HepG2 (cell line): ENCODE results near the gene TRIM67. TPM values are rescaled to one million over a fixed set of nuclear protein-coding genes. Genes with fewer than 3 reads are reported as not detected.

Experiments used
- AHR ChIP-seq: IDR thresholded peaks from 2 replicates; pipeline ENCODE4 v1.6.1; 2018; ENCODE audit warnings: missing genetic modification reagents, missing compliant biosample characterization
- EHMT2 ChIP-seq: fragments of 200-600 bp; sonication (generic); IDR thresholded peaks from 2 replicates; pipeline ENCODE4 v1.7.0; 2017; ENCODE audit warnings: antibody characterized with exemption, low read depth, low read length, borderline replicate concordance
- ESRRA ChIP-seq: sonication (generic); formaldehyde crosslinking; IDR thresholded peaks from 2 replicates; pipeline ENCODE4 v1.5.1; 2020; ENCODE audit warnings: mild to moderate bottlenecking, low read depth, missing genetic modification reagents
- FOSL1 ChIP-seq: sonication (generic); formaldehyde crosslinking; IDR thresholded peaks from 2 replicates; pipeline ENCODE4 v1.9.0; 2021; ENCODE audit warnings: missing genetic modification reagents, borderline replicate concordance
- FOXO1 ChIP-seq: sonication (generic); formaldehyde crosslinking; IDR thresholded peaks from 2 replicates; pipeline ENCODE4 v1.4.0; 2020; ENCODE audit warnings: missing genetic modification reagents
- GABPA ChIP-seq, 2 experiments: IDR thresholded peaks; 2 replicates each; pipeline ENCODE4 v1.6.1; 2011 to 2016; ENCODE audit warnings: low read depth in 2 of 2, low read length in 1 of 2, missing biosample characterization in 1 of 2, missing genetic modification characterization in 1 of 2
- GATA4 ChIP-seq: sonication (generic); IDR thresholded peaks from 2 replicates; pipeline ENCODE4 v1.6.1; 2016; ENCODE audit warnings: antibody characterized with exemption, low read depth, borderline replicate concordance
- HES4 ChIP-seq: sonication (generic); formaldehyde crosslinking; IDR thresholded peaks from 2 replicates; pipeline ENCODE4 v1.9.0; 2021; ENCODE audit warnings: mild to moderate bottlenecking, missing genetic modification reagents, borderline replicate concordance
- IRF9 ChIP-seq: sonication (generic); formaldehyde crosslinking; IDR thresholded peaks from 2 replicates; pipeline ENCODE4 v1.8.0; 2022; ENCODE audit warnings: missing genetic modification reagents, mild to moderate bottlenecking, borderline replicate concordance
- MAFG ChIP-seq: sonication (generic); formaldehyde crosslinking; IDR thresholded peaks from 2 replicates; pipeline ENCODE4 v1.5.1; 2020; ENCODE audit warnings: mild to moderate bottlenecking, missing genetic modification reagents
- MED13 ChIP-seq: sonication (generic); formaldehyde crosslinking; IDR thresholded peaks from 2 replicates; pipeline ENCODE4 v1.5.0; 2020; ENCODE audit warnings: missing genetic modification reagents
- MEIS1 ChIP-seq: sonication (generic); formaldehyde crosslinking; IDR thresholded peaks from 2 replicates; pipeline ENCODE4 v1.9.0; 2021; ENCODE audit warnings: mild to moderate bottlenecking, missing genetic modification reagents, moderate library complexity, borderline replicate concordance
- MYC ChIP-seq: sonication (generic); formaldehyde crosslinking; IDR thresholded peaks from 2 replicates; pipeline ENCODE4 v1.9.0; 2021; ENCODE audit warnings: missing genetic modification reagents, borderline replicate concordance
- PAX8 ChIP-seq: sonication (generic); formaldehyde crosslinking; IDR thresholded peaks from 2 replicates; pipeline ENCODE4 v1.8.0; 2022; ENCODE audit warnings: mild to moderate bottlenecking, missing genetic modification reagents, borderline replicate concordance
- PRMT3 ChIP-seq: sonication (generic); formaldehyde crosslinking; IDR thresholded peaks from 2 replicates; pipeline ENCODE4 v1.8.1; 2022; ENCODE audit warnings: low read depth, mild to moderate bottlenecking, moderate library complexity, missing genetic modification reagents, borderline replicate concordance
- SMYD3 ChIP-seq: sonication (generic); formaldehyde crosslinking; IDR thresholded peaks from 2 replicates; pipeline ENCODE4 v1.8.1; 2023; ENCODE audit warnings: mild to moderate bottlenecking, missing genetic modification reagents
- SNAI1 ChIP-seq: sonication (generic); formaldehyde crosslinking; IDR thresholded peaks from 2 replicates; pipeline ENCODE4 v1.5.0; 2020; ENCODE audit warnings: mild to moderate bottlenecking, missing genetic modification reagents, borderline replicate concordance
- ZC3H13 ChIP-seq: sonication (generic); formaldehyde crosslinking; IDR thresholded peaks from 2 replicates; pipeline ENCODE4 v1.8.1; 2023; ENCODE audit warnings: mild to moderate bottlenecking, missing genetic modification reagents, moderate library complexity
- ZMAT3 ChIP-seq: sonication (generic); formaldehyde crosslinking; conservative IDR thresholded peaks from 2 replicates; pipeline ENCODE4 v1.7.0; 2021; ENCODE audit warnings: missing genetic modification reagents
- ZMYM2 ChIP-seq: sonication (generic); formaldehyde crosslinking; IDR thresholded peaks from 2 replicates; pipeline ENCODE4 v1.8.0; 2022; ENCODE audit warnings: mild to moderate bottlenecking, missing genetic modification reagents
- ZNF235 ChIP-seq: sonication (generic); formaldehyde crosslinking; IDR thresholded peaks from 2 replicates; pipeline ENCODE4 v1.8.1; 2023; ENCODE audit warnings: mild to moderate bottlenecking, missing genetic modification reagents, borderline replicate concordance
- ZNF350 ChIP-seq: sonication (generic); formaldehyde crosslinking; IDR thresholded peaks from 2 replicates; pipeline ENCODE4 v1.4.0; 2020; ENCODE audit warnings: mild to moderate bottlenecking, low read depth, missing genetic modification reagents, borderline replicate concordance
- ZNF451 ChIP-seq: sonication (generic); formaldehyde crosslinking; IDR thresholded peaks from 2 replicates; pipeline ENCODE4 v1.5.0; 2020; ENCODE audit warnings: mild to moderate bottlenecking, missing genetic modification reagents
- ZNF557 ChIP-seq: sonication (generic); formaldehyde crosslinking; IDR thresholded peaks from 2 replicates; pipeline ENCODE4 v1.4.0; 2020; ENCODE audit warnings: missing genetic modification reagents
- ZNF660 ChIP-seq: sonication (generic); formaldehyde crosslinking; IDR thresholded peaks from 2 replicates; pipeline ENCODE4 v1.5.1; 2020; ENCODE audit warnings: mild to moderate bottlenecking, low read depth, missing genetic modification reagents, borderline replicate concordance
- ZNF670 ChIP-seq: sonication (generic); formaldehyde crosslinking; IDR thresholded peaks from 2 replicates; pipeline ENCODE4 v1.8.0; 2022; ENCODE audit warnings: mild to moderate bottlenecking, missing genetic modification reagents, borderline replicate concordance
- ZNF678 ChIP-seq: sonication (generic); formaldehyde crosslinking; IDR thresholded peaks from 2 replicates; pipeline ENCODE4 v1.4.0; 2020; ENCODE audit warnings: mild to moderate bottlenecking, missing genetic modification reagents
- ZNF709 ChIP-seq: sonication (generic); formaldehyde crosslinking; IDR thresholded peaks from 2 replicates; pipeline ENCODE4 v1.5.0; 2020; ENCODE audit warnings: mild to moderate bottlenecking, missing genetic modification reagents
- ZNF761 ChIP-seq: sonication (generic); formaldehyde crosslinking; conservative IDR thresholded peaks from 2 replicates; pipeline ENCODE4 v1.4.0; 2020; ENCODE audit warnings: mild to moderate bottlenecking, missing genetic modification reagents
- ZNF772 ChIP-seq: sonication (generic); formaldehyde crosslinking; IDR thresholded peaks from 2 replicates; pipeline ENCODE4 v1.5.0; 2020; ENCODE audit warnings: mild to moderate bottlenecking, missing genetic modification reagents
- ZNF777 ChIP-seq: sonication (generic); formaldehyde crosslinking; IDR thresholded peaks from 2 replicates; pipeline ENCODE4 v1.4.0; 2020; ENCODE audit warnings: missing genetic modification reagents
- polyA plus RNA-seq, 8 experiments: library from polyadenylated mRNA; depleted of rRNA in 3 of 8; stranded (reverse) in 7 of 8; unstranded in 1 of 8; fragments of >200 nt; fragmentation: Illumina TruSeq in 4 of 8; extraction: Trizol in 4 of 8; gene quantifications; 2 replicates each; pipeline versions ENCODE4 v1.2.1 to v1.2.3, GENCODE V29; 2011 to 2016; ENCODE audit warnings: low read depth in 4 of 8, missing spikeins in 1 of 8, mixed read lengths in 1 of 8; ENCODE audit not compliant: insufficient read depth in 1 of 8
- total RNA-seq, 5 experiments: library from RNA; depleted of rRNA; stranded (reverse); fragments of >200 nt; fragmentation: Illumina TruSeq; extraction: Trizol; gene quantifications; 2 replicates each; pipeline ENCODE4 v1.2.3, GENCODE V29; 2016; ENCODE audit warnings: low read depth in 1 of 5

TRIM67 gene
- total and polyA plus RNA-seq, 2 of the 13 experiments (the other 11 are each of a cell fraction or from before 2014, with no cell fraction given): not detected

- TF ChIP-seq AHR: no peak
- TF ChIP-seq MEIS1 (CRISPR knock-in tag): no peak
- peak; percentile 87 for TF ChIP-seq ZNF678 (CRISPR knock-in tag)
- peak; percentile 70; the same call in 1 of the 2 replicates for TF ChIP-seq EHMT2
- 0 out of 2 replicates have a peak, but pooled peaks have one; percentile 58 for TF ChIP-seq ZC3H13
- 0 out of 2 replicates have a peak, but pooled peaks have one; percentile 84 for TF ChIP-seq ZNF557 (CRISPR knock-in tag)
- peak; percentile 96 for TF ChIP-seq ZNF709 (CRISPR knock-in tag)
- no peak for TF ChIP-seq SNAI1
- 0 out of 2 replicates have a peak, but pooled peaks have one; percentile 43 for TF ChIP-seq ZNF350 (CRISPR knock-in tag)
- TF ChIP-seq ZNF761: 0 out of 2 replicates have a peak, but pooled peaks have one; percentile 63
- TF ChIP-seq ZNF660: no peak
- peak; percentile 74 for TF ChIP-seq ZNF777 (CRISPR knock-in tag)
- peak; percentile 56; the same call in 1 of the 2 replicates for TF ChIP-seq ZNF451
- no peak for TF ChIP-seq ESRRA (CRISPR knock-in tag)
- peak; percentile 95 for TF ChIP-seq PRMT3
- TF ChIP-seq PAX8 (CRISPR knock-in tag): no peak; the same call in 1 of the 2 replicates
- peak; percentile 46 for TF ChIP-seq FOXO1 (CRISPR knock-in tag)
- peak; percentile 68; the same call in 1 of the 2 replicates for TF ChIP-seq SMYD3 (CRISPR knock-in tag)
- TF ChIP-seq IRF9 (CRISPR knock-in tag): peak; percentile 85; the same call in 1 of the 2 replicates
- TF ChIP-seq FOSL1: no peak
- peak; percentile 90; the same call in 1 of the 2 replicates for TF ChIP-seq ZNF235 (CRISPR knock-in tag)
- no peak for TF ChIP-seq GATA4
- peak; percentile 99 for TF ChIP-seq HES4 (CRISPR knock-in tag)
- peak; percentile 69; the same call in 1 of the 2 replicates for TF ChIP-seq MED13
- no peak for TF ChIP-seq ZNF670
- TF ChIP-seq ZNF772: peak; percentile 90; the same call in 1 of the 2 replicates
- TF ChIP-seq GABPA (IDR thresholded peaks at IDR 0.05; ENCODE audit: low read depth, low read length): no peak
- TF ChIP-seq GABPA (CRISPR knock-in tag; IDR thresholded peaks at IDR 0.05; ENCODE audit: low read depth): no peak
- no peak for TF ChIP-seq ZMYM2 (CRISPR knock-in tag)
- TF ChIP-seq MYC: peak; percentile 62; the same call in 1 of the 2 replicates
- TF ChIP-seq ZMAT3: peak; percentile 95
- 0 out of 2 replicates have a peak, but pooled peaks have one; percentile 13 for TF ChIP-seq MAFG (CRISPR knock-in tag)
These were observed 575 bp downstream of the TRIM67 start (continued) for GRCh38 chr1:231162297-231162969.
